ELF-1 (cell line): ENCODE measurements around the gene PKM.

Experiments
- DNase-seq: peaks from one replicate; pipeline ENCODE4 v3.0.0-alpha.2; 2016; ENCODE audit warnings: low read depth, low spot score

The PKM gene

DNA sequence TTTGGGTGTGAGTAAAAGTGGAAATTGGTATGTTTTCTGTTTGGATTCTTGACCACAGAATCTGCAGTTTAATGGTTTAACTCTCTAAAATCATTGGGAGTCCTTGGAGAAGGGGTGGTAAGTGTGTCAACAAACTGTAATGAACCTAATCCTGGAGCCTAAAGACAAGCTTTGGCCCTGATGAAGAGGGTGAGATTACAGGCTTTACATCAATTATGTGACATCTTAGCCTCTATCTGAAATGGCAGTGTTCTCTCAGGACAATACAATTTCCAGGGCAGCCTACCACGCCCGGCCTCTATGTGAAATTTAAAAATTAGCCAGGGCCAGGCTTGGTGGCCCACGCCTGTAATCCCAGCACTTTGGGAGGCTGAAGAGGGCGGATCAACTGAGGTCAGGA lies 4.3 kb upstream of the PKM start:
- no peak for DNase-seq

DNA sequence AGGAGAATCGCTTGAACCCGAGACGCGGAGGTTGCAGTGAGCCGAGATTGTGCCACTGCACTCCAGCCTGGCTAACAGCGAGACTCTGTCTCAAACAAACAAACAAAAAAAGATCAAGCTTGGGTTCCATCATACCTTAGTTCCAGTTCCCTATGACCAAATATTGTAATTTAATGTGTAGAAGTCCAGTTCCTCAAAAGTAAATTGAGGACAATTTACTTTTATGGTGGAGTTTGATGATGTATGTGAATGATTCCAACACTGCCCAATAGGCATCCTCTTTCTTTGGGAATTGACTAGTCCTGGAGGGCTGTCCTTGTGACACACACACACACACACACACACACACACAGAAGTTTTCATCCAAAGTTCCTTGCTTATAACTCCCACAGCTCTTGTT lies 2.8 kb upstream of the PKM start:
- no peak for DNase-seq

GRCh38 chr15:72231833-72232478 lies 966 bp upstream of the PKM start:
- DNase-seq = peak; percentile 41

- DNase-seq = peak; percentile 72
Measured at GRCh38 chr15:72230197-72231065, 559 bp downstream of the PKM start.

DNA sequence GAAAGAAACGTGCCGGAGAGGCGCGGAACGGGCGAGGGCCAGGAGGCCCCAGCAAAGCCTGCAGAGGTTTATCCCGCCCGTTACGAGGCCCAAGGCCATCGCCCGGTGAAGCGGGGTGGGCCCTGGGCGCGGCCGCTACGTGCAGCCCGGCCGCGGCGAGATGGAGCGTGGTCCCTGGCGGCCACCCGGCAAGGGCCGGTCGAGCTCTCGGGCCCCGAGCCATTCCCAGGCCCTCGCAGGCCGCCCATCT lies 1.1 kb downstream of the PKM start:
- no peak for DNase-seq

- no peak for DNase-seq
Measured at GRCh38 chr15:72229076-72229946, 1.7 kb downstream of the PKM start.

GRCh38 chr15:72227720-72228119 lies 3.3 kb downstream of the PKM start:
- DNase-seq = no peak

DNA sequence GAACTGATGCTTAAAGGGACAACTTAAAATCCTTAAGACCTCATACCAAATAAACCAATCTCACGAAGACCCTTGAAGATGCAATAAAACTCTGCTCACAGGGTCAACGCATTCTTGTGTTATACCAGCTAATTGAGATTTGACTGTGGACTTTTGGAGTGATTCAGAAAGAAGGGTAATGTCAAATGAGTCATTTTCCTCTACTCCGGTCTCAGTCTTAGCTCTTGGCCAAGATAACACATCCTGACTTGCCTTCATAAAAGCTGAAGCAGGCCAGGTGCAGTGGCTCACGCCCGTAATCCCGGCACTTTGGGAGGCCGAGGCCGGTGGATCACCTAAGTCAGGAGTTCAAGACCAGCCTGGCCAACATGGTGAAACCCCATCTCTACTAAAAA lies 3.8 kb downstream of the PKM start:
- peak; percentile 34 for DNase-seq

DNA sequence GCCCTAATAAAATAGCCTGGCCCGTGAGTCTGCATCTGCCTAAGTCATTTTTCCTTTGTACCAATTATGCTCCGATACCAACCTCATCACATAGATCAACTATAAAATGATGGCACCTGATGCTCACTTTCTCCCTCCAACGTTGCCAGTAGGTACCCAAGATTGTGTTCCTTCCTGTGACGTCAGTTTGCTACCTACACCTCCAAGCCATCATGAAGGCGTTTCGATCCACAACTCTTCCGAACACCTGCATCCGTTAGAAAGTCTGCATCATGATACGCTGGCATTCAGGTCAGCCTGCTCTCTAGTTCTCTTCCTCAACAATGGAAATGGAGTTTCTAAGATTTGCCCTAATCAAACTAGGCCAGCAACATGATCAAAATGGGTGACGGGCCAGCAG lies 7.7 kb downstream of the PKM start:
- DNase-seq = no peak

DNA sequence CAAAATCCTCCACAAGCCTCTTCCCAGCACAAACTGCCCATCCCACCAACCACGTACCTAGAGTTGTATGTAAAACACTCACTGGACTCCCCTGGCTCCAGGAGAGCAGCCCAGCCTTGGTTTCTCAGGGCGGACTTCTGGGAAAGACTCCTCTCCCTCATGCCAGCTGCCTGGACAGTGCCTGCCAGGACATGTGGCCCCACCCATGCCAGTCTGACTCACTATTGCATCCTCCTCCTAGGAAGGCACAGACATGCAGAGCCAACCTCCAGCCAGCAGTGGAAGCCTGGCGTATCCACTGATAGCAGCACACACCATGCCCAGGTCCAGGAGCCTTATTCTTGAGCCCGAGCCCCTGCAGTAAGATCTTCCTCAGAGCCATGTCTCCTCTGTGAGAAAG lies 8.6 kb downstream of the PKM start:
- DNase-seq = no peak

GRCh38 chr15:72220687-72221086 lies 10.3 kb downstream of the PKM start:
- DNase-seq = no peak

- DNase-seq = no peak
Measured at GRCh38 chr15:72217216-72217615, 13.8 kb downstream of the PKM start.

- no peak for DNase-seq
Measured at GRCh38 chr15:72216079-72216478, 14.9 kb downstream of the PKM start.

- no peak for DNase-seq
Measured at GRCh38 chr15:72207558-72208085, 23.4 kb downstream of the PKM start.

- DNase-seq = no peak
Measured at GRCh38 chr15:72206677-72207000, 24.4 kb downstream of the PKM start.

- no peak for DNase-seq
Measured at GRCh38 chr15:72205896-72206676, 24.9 kb downstream of the PKM start.

- no peak for DNase-seq
Measured at GRCh38 chr15:72205273-72205672, 25.7 kb downstream of the PKM start.

- no peak for DNase-seq
Measured at GRCh38 chr15:72203507-72203837, 27.5 kb downstream of the PKM start.

DNA sequence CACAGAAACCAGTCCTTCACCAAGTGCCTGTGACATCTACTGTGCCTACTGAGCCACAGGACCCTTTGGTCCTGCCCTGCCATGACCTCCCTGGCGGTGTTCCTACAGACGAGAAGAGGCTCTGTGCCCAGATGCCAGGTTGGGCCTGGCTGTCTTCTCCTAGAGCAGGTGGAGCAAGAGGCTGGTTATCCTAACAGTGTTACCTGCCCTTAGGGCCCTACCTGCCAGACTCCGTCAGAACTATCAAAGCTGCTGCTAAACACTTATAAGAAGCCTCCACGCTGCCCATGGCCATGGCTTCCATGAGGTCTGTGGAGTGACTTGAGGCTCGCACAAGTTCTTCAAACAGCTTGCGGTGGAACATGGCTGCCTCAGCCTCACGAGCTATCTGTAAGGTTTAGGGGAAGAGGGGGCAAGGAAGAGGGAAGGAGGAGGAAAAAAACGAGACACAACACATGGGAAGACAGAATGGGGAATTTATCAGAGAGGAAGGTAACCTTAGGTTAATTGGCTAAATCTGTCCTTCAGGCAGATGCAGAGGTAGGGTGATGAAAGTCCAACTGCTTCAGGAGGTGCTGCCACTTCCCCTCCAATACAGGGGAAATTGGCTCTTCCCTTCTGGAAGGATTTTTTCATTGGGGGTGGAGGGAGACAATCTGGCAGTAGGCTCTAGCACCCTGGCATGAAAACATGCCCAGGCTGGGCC lies 28.0 kb downstream of the PKM start:
- DNase-seq = no peak

- no peak for DNase-seq
Measured at GRCh38 chr15:72202302-72202701, 28.7 kb downstream of the PKM start.

GRCh38 chr15:72201391-72201921 lies 29.5 kb downstream of the PKM start:
- no peak for DNase-seq
